PFSK-1 (cell line): ENCODE data around the gene MAPK8.

Experiments
- FOXP2 ChIP-seq: optimal IDR thresholded peaks from 2 replicates; pipeline ENCODE3; 2011; ENCODE audit warnings: borderline replicate concordance, control low read depth, inconsistent platforms; ENCODE audit not compliant: insufficient read depth; ENCODE audit errors: extremely low read length, extremely low read depth
- POLR2AphosphoS5 ChIP-seq: IDR thresholded peaks from 2 replicates; pipeline ENCODE4 v1.6.1; 2012; ENCODE audit warnings: low read depth, mild to moderate bottlenecking, control low read depth, low read length, moderate library complexity
- REST ChIP-seq, 2 experiments: IDR thresholded peaks; 2 replicates each; pipeline versions ENCODE4 v1.6.1 to v1.8.0; 2011 to 2012; ENCODE audit warnings: low read depth in 2 of 2, low read length in 2 of 2, control low read depth in 1 of 2, inconsistent platforms in 1 of 2, mild to moderate bottlenecking in 1 of 2, moderate library complexity in 1 of 2; ENCODE audit not compliant: insufficient read depth in 1 of 2
- SIN3A ChIP-seq: IDR thresholded peaks from 2 replicates; pipeline ENCODE4 v1.6.1; 2012; ENCODE audit warnings: mild to moderate bottlenecking, low read length, moderate library complexity, borderline replicate concordance; ENCODE audit not compliant: insufficient read depth
- TAF1 ChIP-seq: IDR thresholded peaks from 2 replicates; pipeline ENCODE4 v1.6.1; 2012; ENCODE audit warnings: low read length, control low read depth, borderline replicate concordance; ENCODE audit not compliant: insufficient read depth

Gene MAPK8

GRCh38 chr10:48273741-48274140, 32.7 kb upstream of the MAPK8 start:
- TF ChIP-seq POLR2AphosphoS5 (no peak), REST (IDR thresholded peaks at IDR 0.05; ENCODE audit: insufficient read depth in 1 of 2, low read depth in 2 of 2, low read length in 2 of 2) (no peak), FOXP2 (no peak), SIN3A (no peak), TAF1 (no peak)

GRCh38 chr10:48274636-48275035, 31.8 kb upstream of the MAPK8 start, which contains the start of gene FRMPD2:
FRMPD2 (minus strand) TSS chr10:48274696; CDS start chr10:48274567, 129 bp downstream.
- TF ChIP-seq FOXP2 (no peak), SIN3A (no peak), POLR2AphosphoS5 (no peak), REST (IDR thresholded peaks at IDR 0.05; ENCODE audit: insufficient read depth in 1 of 2, low read depth in 2 of 2, low read length in 2 of 2) (no peak), TAF1 (no peak)

- TF ChIP-seq SIN3A: no peak
- no peak for TF ChIP-seq POLR2AphosphoS5
- TF ChIP-seq TAF1: no peak
- TF ChIP-seq REST (IDR thresholded peaks at IDR 0.05; ENCODE audit: insufficient read depth in 1 of 2, low read depth in 2 of 2, low read length in 2 of 2): no peak
- no peak for TF ChIP-seq FOXP2
These were observed 29.4 kb upstream of the MAPK8 start for GRCh38 chr10:48277093-48277492.

GRCh38 chr10:48279081-48279751, 27.3 kb upstream of the MAPK8 start:
- TF ChIP-seq FOXP2 (no peak), SIN3A (no peak), TAF1 (no peak), REST (IDR thresholded peaks at IDR 0.05; ENCODE audit: insufficient read depth in 1 of 2, low read depth in 2 of 2, low read length in 2 of 2) (no peak), POLR2AphosphoS5 (no peak)

GRCh38 chr10:48282829-48283228, 23.6 kb upstream of the MAPK8 start:
- TF ChIP-seq SIN3A (no peak), REST (IDR thresholded peaks at IDR 0.05; ENCODE audit: insufficient read depth in 1 of 2, low read depth in 2 of 2, low read length in 2 of 2) (no peak), POLR2AphosphoS5 (no peak), FOXP2 (no peak), TAF1 (no peak)
